CD4-positive, alpha-beta T cell treated with Interferon gamma for 1 hour (primary cell): ENCODE results near the gene SH3GL3.

Experiments used
- DNase-seq: peaks from one replicate; pipeline ENCODE4 v3.0.0-alpha.2; 2020

The SH3GL3 gene

GRCh38 chr15:83571820-83572707 lies 124.9 kb downstream of the SH3GL3 start:
- DNase-seq: no peak

- DNase-seq: no peak
Observed at GRCh38 chr15:83574345-83574744, 127.2 kb downstream of the SH3GL3 start.

GRCh38 chr15:83578691-83579090 lies 131.6 kb downstream of the SH3GL3 start:
- no peak for DNase-seq

GRCh38 chr15:83581381-83581780 lies 134.2 kb downstream of the SH3GL3 start:
- DNase-seq: no peak

- DNase-seq: no peak
Observed at GRCh38 chr15:83582381-83582780, 135.2 kb downstream of the SH3GL3 start.

- no peak for DNase-seq
Observed at GRCh38 chr15:83585601-83586335, 138.6 kb downstream of the SH3GL3 start.

GRCh38 chr15:83587091-83587490 lies 139.9 kb downstream of the SH3GL3 start:
- no peak for DNase-seq

- DNase-seq: no peak
Observed at GRCh38 chr15:83588441-83588840, 141.3 kb downstream of the SH3GL3 start.

- no peak for DNase-seq
Observed at GRCh38 chr15:83592370-83593040, 145.4 kb downstream of the SH3GL3 start.

GRCh38 chr15:83595191-83595590 lies 148.1 kb downstream of the SH3GL3 start:
- no peak for DNase-seq

- DNase-seq: no peak
Observed at GRCh38 chr15:83598031-83598430, 150.9 kb downstream of the SH3GL3 start.

- DNase-seq: no peak
Observed at GRCh38 chr15:83602021-83602420, 154.9 kb downstream of the SH3GL3 start.

GRCh38 chr15:83604549-83604948 lies 157.4 kb downstream of the SH3GL3 start:
- no peak for DNase-seq

- no peak for DNase-seq
Observed at GRCh38 chr15:83605111-83605945, 158.2 kb downstream of the SH3GL3 start.

- no peak for DNase-seq
Observed at GRCh38 chr15:83610132-83610531, 163.0 kb downstream of the SH3GL3 start.

- no peak for DNase-seq
Observed at GRCh38 chr15:83610901-83611685, 164.0 kb downstream of the SH3GL3 start.

GRCh38 chr15:83612226-83612625 lies 165.1 kb downstream of the SH3GL3 start:
- no peak for DNase-seq

- DNase-seq: no peak
Observed at GRCh38 chr15:83612898-83613635, 165.9 kb downstream of the SH3GL3 start.

GRCh38 chr15:83613714-83614113 lies 166.6 kb downstream of the SH3GL3 start:
- DNase-seq: no peak

GRCh38 chr15:83616840-83617239 lies 169.7 kb downstream of the SH3GL3 start:
- DNase-seq: no peak
